GM12801 (cell line): Measurements from ENCODE around the gene CPNE4.

Source experiments
- TF ChIP-seq, protein P1 (sequence below): IDR thresholded peaks from one replicate; pipeline ENCODE4 v1.5.1; 2011; ENCODE audit warnings: control low read depth; ENCODE audit not compliant: insufficient read length; ENCODE audit errors: extremely low read depth

The CPNE4 gene

GRCh38 chr3:131725414-131725813 is 309.4 kb downstream of the CPNE4 start:
- TF ChIP-seq, protein P1, sequence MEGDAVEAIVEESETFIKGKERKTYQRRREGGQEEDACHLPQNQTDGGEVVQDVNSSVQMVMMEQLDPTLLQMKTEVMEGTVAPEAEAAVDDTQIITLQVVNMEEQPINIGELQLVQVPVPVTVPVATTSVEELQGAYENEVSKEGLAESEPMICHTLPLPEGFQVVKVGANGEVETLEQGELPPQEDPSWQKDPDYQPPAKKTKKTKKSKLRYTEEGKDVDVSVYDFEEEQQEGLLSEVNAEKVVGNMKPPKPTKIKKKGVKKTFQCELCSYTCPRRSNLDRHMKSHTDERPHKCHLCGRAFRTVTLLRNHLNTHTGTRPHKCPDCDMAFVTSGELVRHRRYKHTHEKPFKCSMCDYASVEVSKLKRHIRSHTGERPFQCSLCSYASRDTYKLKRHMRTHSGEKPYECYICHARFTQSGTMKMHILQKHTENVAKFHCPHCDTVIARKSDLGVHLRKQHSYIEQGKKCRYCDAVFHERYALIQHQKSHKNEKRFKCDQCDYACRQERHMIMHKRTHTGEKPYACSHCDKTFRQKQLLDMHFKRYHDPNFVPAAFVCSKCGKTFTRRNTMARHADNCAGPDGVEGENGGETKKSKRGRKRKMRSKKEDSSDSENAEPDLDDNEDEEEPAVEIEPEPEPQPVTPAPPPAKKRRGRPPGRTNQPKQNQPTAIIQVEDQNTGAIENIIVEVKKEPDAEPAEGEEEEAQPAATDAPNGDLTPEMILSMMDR: no peak

GRCh38 chr3:131723343-131723742 is 311.5 kb downstream of the CPNE4 start:
- TF ChIP-seq, protein P1: no peak

GRCh38 chr3:131717493-131717892 is 317.3 kb downstream of the CPNE4 start:
- TF ChIP-seq, protein P1: no peak

GRCh38 chr3:131716943-131717342 is 317.9 kb downstream of the CPNE4 start:
- TF ChIP-seq, protein P1: no peak

DNA sequence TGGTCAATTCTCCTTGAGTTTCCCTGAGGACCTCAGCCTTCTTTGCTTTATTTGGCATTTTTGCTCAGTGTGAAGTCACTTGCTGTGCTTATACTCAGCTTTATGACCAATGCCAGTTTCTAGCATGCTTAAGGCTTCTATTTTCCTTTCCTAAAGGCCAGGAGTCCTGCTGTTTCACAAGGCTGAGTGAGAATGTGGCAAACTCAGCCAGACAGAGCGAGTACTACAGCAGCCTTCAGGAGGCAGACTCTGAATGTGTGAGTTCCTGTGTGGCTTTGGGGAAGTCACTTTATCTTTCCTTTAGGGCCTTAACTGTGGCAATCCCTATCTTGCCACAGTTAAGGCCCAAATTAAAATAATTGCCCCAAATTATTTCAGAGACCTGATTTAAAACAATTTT is 318.8 kb downstream of the CPNE4 start:
- TF ChIP-seq, protein P1: no peak

GRCh38 chr3:131714585-131715220 is 320.1 kb downstream of the CPNE4 start:
- TF ChIP-seq, protein P1: no peak

- TF ChIP-seq, protein P1: no peak
Measured at GRCh38 chr3:131713416-131714123, 321.2 kb downstream of the CPNE4 start.
